ENCODE data around the gene PRDM1. TPM values are rescaled to one million over a fixed set of nuclear protein-coding genes. Genes with fewer than 3 reads are reported as not detected.

Gene PRDM1
- total and polyA plus RNA-seq, 11 donors: 0.36 to 10.8 (median 1.7) TPM

GRCh38 chr6:106081715-106082114, 4.4 kb upstream of the PRDM1 start:
- Histone ChIP-seq H3K4me3 (no peak overlapping the region), H3K4me1 (peaks cover 0 to 33% (median 7%) of the 10 kb centered on the region in 12 donors), H3K9me3 (no peaks in the 10 kb centered on the region), H3K36me3 (no peaks in the 10 kb centered on the region), H3K27me3 (peaks cover 0 to 37% (median 6%) of the 10 kb centered on the region in 9 donors), H3K27ac (no peak overlapping the region)
- TF ChIP-seq CTCF (IDR thresholded peaks at IDR 0.05): no peak
- no peak for TF ChIP-seq POLR2A (IDR thresholded peaks at IDR 0.05)
- WGBS, 4 donors: 75 to 92% (median 86%) methylated on average over 4 of the region's 4 CpGs
- DNase-seq (no peak), ATAC-seq (no peak)
- intact Hi-C loops (cut with DNase I): loop anchor here in 6 of 10 donors (5.0 to 10.0 kb wide), 6 partner anchors 64 to 597 kb away; no protein-coding TSS in a partner anchor

GRCh38 chr6:106082735-106083398, 3.3 kb upstream of the PRDM1 start:
- Histone ChIP-seq H3K4me3 (no peak overlapping the region), H3K36me3 (no peaks in the 10 kb centered on the region), H3K9me3 (no peaks in the 10 kb centered on the region), H3K27ac (no peak overlapping the region), H3K4me1 (peaks cover 0 to 45% (median 7%) of the 10 kb centered on the region in 12 donors), H3K27me3 (peaks cover 0 to 46% (median 12%) of the 10 kb centered on the region in 9 donors)
- intact Hi-C loops (cut with DNase I): loop anchor here in 6 of 10 donors (5.0 to 10.0 kb wide), 6 partner anchors 66 to 598 kb away; no protein-coding TSS in a partner anchor
- ATAC-seq (no peak), DNase-seq (no peak)
- WGBS, 4 donors: 70 to 79% (median 77%) methylated on average over 6 of the region's 6 CpGs
- TF ChIP-seq CTCF (IDR thresholded peaks at IDR 0.05): no peak
- no peak for TF ChIP-seq POLR2A (IDR thresholded peaks at IDR 0.05)

- Histone ChIP-seq H3K36me3 (no peaks in the 10 kb centered on the region), H3K27ac (peak overlapping the region in 2 of 12 donors; percentile 79 to 87), H3K9me3 (no peaks in the 10 kb centered on the region), H3K27me3 (peaks cover 0 to 53% (median 15%) of the 10 kb centered on the region in 9 donors), H3K4me1 (peaks cover 0 to 51% (median 7%) of the 10 kb centered on the region in 12 donors), H3K4me3 (no peak overlapping the region)
- intact Hi-C loops (cut with DNase I): loop anchor here in 6 of 10 donors (5.0 to 10.0 kb wide), 6 partner anchors 66 to 599 kb away; no protein-coding TSS in a partner anchor
- ATAC-seq (no peak), DNase-seq (no peak)
- WGBS, 4 donors: 84 to 93% (median 86%) methylated on average over 2 of the region's 2 CpGs
- TF ChIP-seq POLR2A (IDR thresholded peaks at IDR 0.05) (no peak), CTCF (IDR thresholded peaks at IDR 0.05) (no peak)
Observed at GRCh38 chr6:106083618-106084017, 2.5 kb upstream of the PRDM1 start.

All from heart left ventricle (tissue), 16 donors.